ENCODE data around the gene S100A14. TPM values are rescaled to one million over a fixed set of nuclear protein-coding genes. Genes with fewer than 3 reads are reported as not detected.

The S100A14 gene
- total RNA-seq, 1 donor: 0.36 TPM

GRCh38 chr1:153616917-153617311 lies 789 bp upstream of the S100A14 start:
- H3K36me3 ChIP-seq (ENCODE audit: insufficient read depth, low read length): peaks cover 36% of the 10 kb centered on the region
- peaks cover 16% of the 10 kb centered on the region for H3K79me2 ChIP-seq (ENCODE audit: insufficient read depth, low read length)
- TF ChIP-seq, protein P1, sequence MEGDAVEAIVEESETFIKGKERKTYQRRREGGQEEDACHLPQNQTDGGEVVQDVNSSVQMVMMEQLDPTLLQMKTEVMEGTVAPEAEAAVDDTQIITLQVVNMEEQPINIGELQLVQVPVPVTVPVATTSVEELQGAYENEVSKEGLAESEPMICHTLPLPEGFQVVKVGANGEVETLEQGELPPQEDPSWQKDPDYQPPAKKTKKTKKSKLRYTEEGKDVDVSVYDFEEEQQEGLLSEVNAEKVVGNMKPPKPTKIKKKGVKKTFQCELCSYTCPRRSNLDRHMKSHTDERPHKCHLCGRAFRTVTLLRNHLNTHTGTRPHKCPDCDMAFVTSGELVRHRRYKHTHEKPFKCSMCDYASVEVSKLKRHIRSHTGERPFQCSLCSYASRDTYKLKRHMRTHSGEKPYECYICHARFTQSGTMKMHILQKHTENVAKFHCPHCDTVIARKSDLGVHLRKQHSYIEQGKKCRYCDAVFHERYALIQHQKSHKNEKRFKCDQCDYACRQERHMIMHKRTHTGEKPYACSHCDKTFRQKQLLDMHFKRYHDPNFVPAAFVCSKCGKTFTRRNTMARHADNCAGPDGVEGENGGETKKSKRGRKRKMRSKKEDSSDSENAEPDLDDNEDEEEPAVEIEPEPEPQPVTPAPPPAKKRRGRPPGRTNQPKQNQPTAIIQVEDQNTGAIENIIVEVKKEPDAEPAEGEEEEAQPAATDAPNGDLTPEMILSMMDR (IDR thresholded peaks at IDR 0.05; ENCODE audit: extremely low read depth, low read depth, low read length): no peak
- H3K4me3 ChIP-seq (ENCODE audit: insufficient read depth, low read length): no peak overlapping the region
- peaks cover 12% of the 10 kb centered on the region for H3K4me1 ChIP-seq (ENCODE audit: insufficient read depth, low read length)
- H4K20me1 ChIP-seq (ENCODE audit: insufficient read depth, low read length): peaks cover 3% of the 10 kb centered on the region
- no peaks in the 10 kb centered on the region for H3K9me3 ChIP-seq (ENCODE audit: low read depth, low read length)
- DNase-seq (ENCODE audit: insufficient read length, low spot score, missing footprints): no peak
- no peak overlapping the region for H3K27ac ChIP-seq (ENCODE audit: low read depth, low read length)
- no peak overlapping the region for H3K4me2 ChIP-seq (ENCODE audit: insufficient read depth, low read length)
- H2AFZ ChIP-seq (ENCODE audit: low read length): no peak overlapping the region
- no peaks in the 10 kb centered on the region for H3K27me3 ChIP-seq (ENCODE audit: insufficient read depth, low read length)

DNA sequence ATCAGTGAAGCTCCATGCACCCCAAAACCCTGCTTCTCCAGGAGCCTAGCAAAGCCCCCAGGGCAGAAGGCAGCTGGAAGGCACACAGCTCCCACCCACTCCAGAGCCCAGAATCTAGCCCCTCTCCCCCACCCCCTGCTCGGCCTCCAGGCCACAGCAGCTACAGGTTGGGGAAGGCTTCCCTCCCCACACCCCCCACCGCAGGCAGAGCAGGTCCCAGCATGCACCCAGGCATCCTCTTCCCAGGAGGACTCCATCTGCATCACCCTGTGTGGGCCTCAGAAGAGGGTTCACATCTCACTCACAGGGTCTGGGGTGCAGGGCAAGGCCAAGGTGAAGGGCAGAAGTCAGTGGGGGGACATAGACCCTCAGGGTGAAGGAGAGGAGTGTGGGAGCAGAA lies 719 bp downstream of the S100A14 start:
- H3K27me3 ChIP-seq (ENCODE audit: insufficient read depth, low read length): no peaks in the 10 kb centered on the region
- no peaks in the 10 kb centered on the region for H3K9me3 ChIP-seq (ENCODE audit: low read depth, low read length)
- no peak overlapping the region for H3K27ac ChIP-seq (ENCODE audit: low read depth, low read length)
- peaks cover 30% of the 10 kb centered on the region for H3K79me2 ChIP-seq (ENCODE audit: insufficient read depth, low read length)
- H4K20me1 ChIP-seq (ENCODE audit: insufficient read depth, low read length): peaks cover 14% of the 10 kb centered on the region
- H3K4me2 ChIP-seq (ENCODE audit: insufficient read depth, low read length): no peak overlapping the region
- H3K4me3 ChIP-seq (ENCODE audit: insufficient read depth, low read length): no peak overlapping the region
- TF ChIP-seq, protein P1 (IDR thresholded peaks at IDR 0.05; ENCODE audit: extremely low read depth, low read depth, low read length): no peak
- H2AFZ ChIP-seq (ENCODE audit: low read length): no peak overlapping the region
- peaks cover 24% of the 10 kb centered on the region for H3K36me3 ChIP-seq (ENCODE audit: insufficient read depth, low read length)
- H3K4me1 ChIP-seq (ENCODE audit: insufficient read depth, low read length): peaks cover 24% of the 10 kb centered on the region
- DNase-seq (ENCODE audit: insufficient read length, low spot score, missing footprints): no peak

- DNase-seq (ENCODE audit: insufficient read length, low spot score, missing footprints): no peak
- no peak overlapping the region for H3K4me2 ChIP-seq (ENCODE audit: insufficient read depth, low read length)
- no peaks in the 10 kb centered on the region for H3K27me3 ChIP-seq (ENCODE audit: insufficient read depth, low read length)
- peaks cover 29% of the 10 kb centered on the region for H3K4me1 ChIP-seq (ENCODE audit: insufficient read depth, low read length)
- H3K36me3 ChIP-seq (ENCODE audit: insufficient read depth, low read length): peaks cover 19% of the 10 kb centered on the region
- H2AFZ ChIP-seq (ENCODE audit: low read length): no peak overlapping the region
- TF ChIP-seq, protein P1 (IDR thresholded peaks at IDR 0.05; ENCODE audit: extremely low read depth, low read depth, low read length): no peak
- H3K79me2 ChIP-seq (ENCODE audit: insufficient read depth, low read length): peaks cover 35% of the 10 kb centered on the region
- peaks cover 18% of the 10 kb centered on the region for H4K20me1 ChIP-seq (ENCODE audit: insufficient read depth, low read length)
- H3K4me3 ChIP-seq (ENCODE audit: insufficient read depth, low read length): no peak overlapping the region
- no peaks in the 10 kb centered on the region for H3K9me3 ChIP-seq (ENCODE audit: low read depth, low read length)
- no peak overlapping the region for H3K27ac ChIP-seq (ENCODE audit: low read depth, low read length)
Measured at GRCh38 chr1:153614906-153615305, 1.2 kb downstream of the S100A14 start.

- Histone ChIP-seq H3K4me1 (ENCODE audit: insufficient read depth, low read length) (peaks cover 34% of the 10 kb centered on the region), H3K4me2 (ENCODE audit: insufficient read depth, low read length) (no peak overlapping the region), H3K9me3 (ENCODE audit: low read depth, low read length) (no peaks in the 10 kb centered on the region), H3K79me2 (ENCODE audit: insufficient read depth, low read length) (peaks cover 39% of the 10 kb centered on the region), H3K27ac (ENCODE audit: low read depth, low read length) (no peak overlapping the region), H4K20me1 (ENCODE audit: insufficient read depth, low read length) (peaks cover 18% of the 10 kb centered on the region), H3K27me3 (ENCODE audit: insufficient read depth, low read length) (no peaks in the 10 kb centered on the region), H3K4me3 (ENCODE audit: insufficient read depth, low read length) (no peak overlapping the region), H2AFZ (ENCODE audit: low read length) (peak overlapping the region; percentile 14), H3K36me3 (ENCODE audit: insufficient read depth, low read length) (peaks cover 13% of the 10 kb centered on the region)
- peak; percentile 63 for DNase-seq (ENCODE audit: insufficient read length, low spot score, missing footprints)
- TF ChIP-seq, protein P1 (IDR thresholded peaks at IDR 0.05; ENCODE audit: extremely low read depth, low read depth, low read length): no peak
Measured at GRCh38 chr1:153614189-153614900, 1.8 kb downstream of the S100A14 start.
